ENCODE data around the gene MBNL2. TPM values are rescaled to one million over a fixed set of nuclear protein-coding genes. Genes with fewer than 3 reads are reported as not detected.

MBNL2 gene
- total and polyA plus RNA-seq, 4 experiments from 2014 or later, result 20.1 to 36.2 (median 28.3) TPM

DNA sequence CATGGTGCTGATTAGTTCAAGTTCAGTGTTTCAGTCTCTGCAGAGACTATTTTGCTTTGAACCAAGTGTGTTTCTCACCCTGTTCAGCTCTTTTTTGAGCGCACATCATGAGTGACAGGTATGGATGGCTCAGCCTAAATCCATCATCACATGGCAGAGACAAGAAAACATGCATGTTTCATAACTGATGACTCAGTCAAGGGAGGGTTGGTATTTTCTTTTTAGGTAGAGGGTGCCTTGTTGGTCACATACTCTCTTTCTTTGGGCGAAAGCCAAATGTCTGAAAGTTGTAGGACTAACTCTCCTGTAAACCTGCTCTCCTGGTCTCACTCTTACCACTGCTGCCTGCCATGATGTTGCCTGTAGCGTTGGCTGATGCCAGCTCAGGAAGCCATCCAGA is 163.7 kb downstream of the MBNL2 start:
- no peaks in the 10 kb centered on the region for H3K27me3 Mint-ChIP-seq
- no peaks in the 10 kb centered on the region for H3K36me3 ChIP-seq (ENCODE audit: insufficient read depth, low read length)
- ChIA-PET POLR2A (ENCODE audit: partially characterized antibody) (no interaction called here), CTCF (ENCODE audit: partially characterized antibody) (no interaction called here)
- no peaks in the 10 kb centered on the region for H3K9me3 Mint-ChIP-seq
- intact Hi-C loops (cut with micrococcal nuclease), result no loop called here
- H3K4me3 Mint-ChIP-seq, result no peak overlapping the region
- no peak for DNase-seq
- peaks cover 36 to 38% of the 10 kb centered on the region in 2 donors for H3K36me3 Mint-ChIP-seq
- H3K27ac Mint-ChIP-seq, result no peak overlapping the region
- H3K27me3 ChIP-seq (ENCODE audit: insufficient read depth, low read length), result no peaks in the 10 kb centered on the region
- H3K4me1 Mint-ChIP-seq, result peaks cover 7 to 18% (median 12%) of the 10 kb centered on the region in 4 donors
- H3K4me1 ChIP-seq (ENCODE audit: insufficient read depth, low read length), result peaks cover 4% of the 10 kb centered on the region
- no peak overlapping the region for H3K27ac ChIP-seq (ENCODE audit: low read depth, low read length)
- H3K4me3 ChIP-seq (ENCODE audit: low read length in 2 of 2), result no peak overlapping the region
- H3K9me3 ChIP-seq (ENCODE audit: control insufficient read depth in 1 of 2, low read length in 2 of 2), result no peaks in the 10 kb centered on the region

DNA sequence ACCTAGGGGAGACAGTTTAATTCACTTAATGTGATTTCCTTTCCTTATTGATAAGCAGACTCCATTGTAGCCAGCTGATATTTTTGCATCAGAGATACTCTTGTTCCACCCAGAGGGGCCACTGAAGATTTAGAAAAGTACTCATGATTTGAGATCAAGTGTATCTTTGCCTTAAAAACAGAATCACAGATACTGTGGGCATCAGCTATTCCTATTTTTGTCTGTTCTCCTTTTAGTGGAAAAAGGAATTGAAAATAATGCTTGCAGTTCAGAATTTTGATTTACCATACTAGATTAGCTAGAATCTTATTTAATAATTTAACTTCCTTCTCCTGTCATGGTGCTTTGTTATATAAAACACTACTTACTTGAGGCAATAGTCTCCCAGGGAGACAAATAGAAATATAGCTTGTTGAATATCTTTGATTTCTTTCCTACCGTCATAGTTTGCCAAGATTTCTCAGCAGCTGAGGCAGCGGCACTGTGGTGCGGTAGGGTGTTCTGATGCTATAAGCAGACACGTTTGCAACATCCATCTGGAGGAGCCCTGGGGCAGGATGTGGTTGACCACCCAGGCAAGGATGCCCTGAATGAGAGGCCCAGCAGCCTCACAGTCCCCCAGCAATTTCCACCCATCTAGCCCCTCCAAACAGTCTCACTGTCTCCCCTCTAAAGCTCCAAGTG is 164.8 kb downstream of the MBNL2 start:
- Histone ChIP-seq H3K4me3 (ENCODE audit: low read length in 2 of 2) (no peak overlapping the region), H3K27ac (ENCODE audit: low read depth, low read length) (no peak overlapping the region), H3K27me3 (ENCODE audit: insufficient read depth, low read length) (no peaks in the 10 kb centered on the region), H3K4me1 (ENCODE audit: insufficient read depth, low read length) (peaks cover 4% of the 10 kb centered on the region), H3K36me3 (ENCODE audit: insufficient read depth, low read length) (no peaks in the 10 kb centered on the region), H3K9me3 (ENCODE audit: control insufficient read depth in 1 of 2, low read length in 2 of 2) (no peaks in the 10 kb centered on the region)
- Mint-ChIP-seq H3K9me3 (no peaks in the 10 kb centered on the region), H3K4me3 (no peak overlapping the region), H3K36me3 (peaks cover 39 to 41% of the 10 kb centered on the region in 2 donors), H3K27me3 (no peaks in the 10 kb centered on the region), H3K27ac (no peak overlapping the region), H3K4me1 (peaks cover 7 to 18% (median 12%) of the 10 kb centered on the region in 4 donors)
- intact Hi-C loops (cut with micrococcal nuclease), result no loop called here
- no peak for DNase-seq
- POLR2A ChIA-PET (ENCODE audit: partially characterized antibody), result no interaction called here
- CTCF ChIA-PET (ENCODE audit: partially characterized antibody), result interaction anchor here (0.8 to 1.6 kb wide), 2 partner anchors 27 to 277 kb away, joined by 4 to 5 read pairs; no protein-coding TSS in a partner anchor

DNA sequence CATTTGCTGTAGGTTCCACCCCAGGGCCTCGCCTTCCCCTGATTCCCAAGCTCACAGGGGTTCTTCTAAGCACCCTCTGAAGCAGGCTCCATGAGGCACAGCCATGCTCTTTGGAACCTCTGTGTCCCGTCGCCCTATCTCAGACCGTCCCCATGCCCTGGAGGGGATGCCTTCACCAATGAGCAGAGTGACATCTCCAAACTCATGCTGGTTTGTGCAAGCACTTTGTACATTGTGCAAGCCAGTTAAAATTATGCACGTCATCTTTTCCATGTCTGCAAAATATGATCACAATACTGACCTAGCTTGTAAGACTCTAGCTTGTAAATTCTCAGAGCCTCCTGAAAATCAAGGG is 165.3 kb downstream of the MBNL2 start:
- ChIA-PET CTCF (ENCODE audit: partially characterized antibody) (interaction anchor here (0.8 to 1.6 kb wide), 2 partner anchors 28 to 278 kb away, joined by 4 to 5 read pairs; no protein-coding TSS in a partner anchor), POLR2A (ENCODE audit: partially characterized antibody) (no interaction called here)
- intact Hi-C loops (cut with micrococcal nuclease), result no loop called here
- Histone ChIP-seq H3K27ac (ENCODE audit: low read depth, low read length) (no peak overlapping the region), H3K36me3 (ENCODE audit: insufficient read depth, low read length) (no peaks in the 10 kb centered on the region), H3K27me3 (ENCODE audit: insufficient read depth, low read length) (no peaks in the 10 kb centered on the region), H3K4me1 (ENCODE audit: insufficient read depth, low read length) (peaks cover 4% of the 10 kb centered on the region), H3K4me3 (ENCODE audit: low read length in 2 of 2) (no peak overlapping the region), H3K9me3 (ENCODE audit: control insufficient read depth in 1 of 2, low read length in 2 of 2) (no peaks in the 10 kb centered on the region)
- Mint-ChIP-seq H3K9me3 (no peaks in the 10 kb centered on the region), H3K27ac (no peak overlapping the region), H3K4me1 (peaks cover 7 to 18% (median 12%) of the 10 kb centered on the region in 4 donors), H3K4me3 (no peak overlapping the region), H3K27me3 (no peaks in the 10 kb centered on the region), H3K36me3 (peaks cover 37 to 39% of the 10 kb centered on the region in 2 donors)
- DNase-seq, result no peak

DNA sequence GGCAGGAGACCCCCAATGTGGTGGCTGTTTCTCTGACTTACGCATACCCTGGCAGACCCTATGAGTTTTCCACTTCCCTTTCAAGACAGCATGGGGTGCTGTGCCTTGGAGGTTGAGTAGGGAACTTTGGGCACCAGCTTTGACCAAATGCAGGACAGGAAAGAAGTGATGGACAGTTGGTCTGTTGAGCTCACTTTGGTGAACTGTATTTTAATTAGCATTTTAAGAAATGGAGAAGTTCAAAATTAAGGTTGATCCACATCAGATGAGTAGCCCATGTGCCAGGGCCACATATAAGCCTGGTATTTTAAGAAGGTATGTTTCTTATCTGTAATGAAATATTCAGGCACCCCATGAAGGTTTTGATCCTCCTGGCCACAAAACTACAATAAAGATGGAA is 165.8 kb downstream of the MBNL2 start:
- no peaks in the 10 kb centered on the region for H3K36me3 ChIP-seq (ENCODE audit: insufficient read depth, low read length)
- Mint-ChIP-seq H3K9me3 (no peaks in the 10 kb centered on the region), H3K27ac (no peak overlapping the region), H3K36me3 (peaks cover 33 to 37% of the 10 kb centered on the region in 2 donors), H3K4me3 (no peak overlapping the region), H3K4me1 (peaks cover 7 to 18% (median 12%) of the 10 kb centered on the region in 4 donors), H3K27me3 (no peaks in the 10 kb centered on the region)
- H3K4me3 ChIP-seq (ENCODE audit: low read length in 2 of 2), result no peak overlapping the region
- H3K9me3 ChIP-seq (ENCODE audit: control insufficient read depth in 1 of 2, low read length in 2 of 2), result no peaks in the 10 kb centered on the region
- H3K27ac ChIP-seq (ENCODE audit: low read depth, low read length), result no peak overlapping the region
- no peaks in the 10 kb centered on the region for H3K27me3 ChIP-seq (ENCODE audit: insufficient read depth, low read length)
- intact Hi-C loops (cut with micrococcal nuclease), result no loop called here
- ChIA-PET POLR2A (ENCODE audit: partially characterized antibody) (no interaction called here), CTCF (ENCODE audit: partially characterized antibody) (interaction anchor here (1.6 kb wide), 1 partner anchor 278 kb away, joined by 5 read pairs; no protein-coding TSS in a partner anchor)
- H3K4me1 ChIP-seq (ENCODE audit: insufficient read depth, low read length), result peaks cover 4% of the 10 kb centered on the region
- no peak for DNase-seq

DNA sequence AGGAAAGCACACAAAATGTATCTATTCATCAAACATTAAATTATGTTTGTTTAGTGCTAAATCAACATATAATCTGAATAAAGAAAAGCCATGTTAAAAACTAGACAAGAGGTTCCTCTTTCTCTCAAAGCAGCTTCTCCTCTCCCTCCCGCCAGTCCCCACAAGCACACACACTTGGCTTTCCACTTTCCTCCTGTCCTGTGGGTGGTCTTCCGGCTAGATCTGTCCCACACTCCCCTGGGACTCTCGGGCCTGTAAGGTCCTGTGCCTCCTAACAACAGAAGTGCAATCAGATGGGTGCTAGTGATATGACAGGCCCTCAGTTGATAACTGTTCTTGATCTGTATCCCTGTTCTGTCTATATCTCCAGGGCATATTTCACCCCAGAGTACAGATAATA is 166.2 kb downstream of the MBNL2 start:
- intact Hi-C loops (cut with micrococcal nuclease), result no loop called here
- Mint-ChIP-seq H3K4me1 (peaks cover 5 to 18% (median 12%) of the 10 kb centered on the region in 4 donors), H3K27me3 (no peaks in the 10 kb centered on the region), H3K36me3 (peaks cover 29 to 34% of the 10 kb centered on the region in 2 donors), H3K9me3 (no peaks in the 10 kb centered on the region), H3K4me3 (no peak overlapping the region), H3K27ac (no peak overlapping the region)
- Histone ChIP-seq H3K4me3 (ENCODE audit: low read length in 2 of 2) (no peak overlapping the region), H3K27me3 (ENCODE audit: insufficient read depth, low read length) (no peaks in the 10 kb centered on the region), H3K36me3 (ENCODE audit: insufficient read depth, low read length) (no peaks in the 10 kb centered on the region), H3K4me1 (ENCODE audit: insufficient read depth, low read length) (peaks cover 4% of the 10 kb centered on the region), H3K27ac (ENCODE audit: low read depth, low read length) (no peak overlapping the region), H3K9me3 (ENCODE audit: control insufficient read depth in 1 of 2, low read length in 2 of 2) (no peaks in the 10 kb centered on the region)
- DNase-seq, result no peak
- ChIA-PET CTCF (ENCODE audit: partially characterized antibody) (no interaction called here), POLR2A (ENCODE audit: partially characterized antibody) (no interaction called here)

DNA sequence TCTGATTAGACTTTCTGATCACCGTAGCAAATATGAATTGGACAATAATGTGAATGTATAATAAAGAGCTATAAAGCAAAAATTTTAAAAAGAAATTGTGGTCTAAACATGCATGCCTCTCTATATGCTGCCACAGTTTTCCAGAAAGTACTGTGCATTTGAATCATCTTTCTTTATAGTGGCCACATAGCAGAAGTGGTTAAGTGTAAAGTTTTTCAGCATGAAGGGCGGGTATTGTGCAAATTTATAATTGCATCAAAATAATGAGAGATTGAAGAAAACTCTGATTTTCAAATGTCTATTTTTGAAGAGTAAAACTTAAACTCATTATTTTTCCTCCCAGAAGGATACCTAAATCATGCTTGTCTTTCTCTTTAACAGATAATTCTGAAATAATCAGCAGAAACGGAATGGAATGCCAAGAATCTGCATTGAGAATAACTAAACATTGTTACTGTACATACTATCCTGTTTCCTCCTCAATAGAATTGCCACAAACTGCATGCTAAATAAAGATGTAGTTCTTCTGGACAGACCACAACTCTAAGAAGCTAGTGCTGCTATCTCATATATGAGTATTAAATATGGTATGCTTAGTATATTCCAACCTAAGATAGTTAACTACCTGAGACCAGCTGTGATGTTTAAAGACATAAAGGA is 168.9 kb downstream of the MBNL2 start:
- Histone ChIP-seq H3K4me1 (ENCODE audit: insufficient read depth, low read length) (peaks cover 4% of the 10 kb centered on the region), H3K4me3 (ENCODE audit: low read length in 2 of 2) (no peak overlapping the region), H3K36me3 (ENCODE audit: insufficient read depth, low read length) (no peaks in the 10 kb centered on the region), H3K27ac (ENCODE audit: low read depth, low read length) (no peak overlapping the region), H3K9me3 (ENCODE audit: control insufficient read depth in 1 of 2, low read length in 2 of 2) (no peaks in the 10 kb centered on the region), H3K27me3 (ENCODE audit: insufficient read depth, low read length) (no peaks in the 10 kb centered on the region)
- CTCF ChIA-PET (ENCODE audit: partially characterized antibody), result interaction anchor here (1.6 kb wide), 1 partner anchor 281 kb away, joined by 5 read pairs; no protein-coding TSS in a partner anchor
- H3K4me1 Mint-ChIP-seq, result peaks cover 3 to 15% (median 9%) of the 10 kb centered on the region in 4 donors
- POLR2A ChIA-PET (ENCODE audit: partially characterized antibody), result no interaction called here
- H3K27me3 Mint-ChIP-seq, result no peaks in the 10 kb centered on the region
- no peak for DNase-seq
- intact Hi-C loops (cut with micrococcal nuclease), result no loop called here
- no peak overlapping the region for H3K27ac Mint-ChIP-seq
- no peaks in the 10 kb centered on the region for H3K9me3 Mint-ChIP-seq
- no peak overlapping the region for H3K4me3 Mint-ChIP-seq
- H3K36me3 Mint-ChIP-seq, result peaks cover 24 to 28% of the 10 kb centered on the region in 2 donors

DNA sequence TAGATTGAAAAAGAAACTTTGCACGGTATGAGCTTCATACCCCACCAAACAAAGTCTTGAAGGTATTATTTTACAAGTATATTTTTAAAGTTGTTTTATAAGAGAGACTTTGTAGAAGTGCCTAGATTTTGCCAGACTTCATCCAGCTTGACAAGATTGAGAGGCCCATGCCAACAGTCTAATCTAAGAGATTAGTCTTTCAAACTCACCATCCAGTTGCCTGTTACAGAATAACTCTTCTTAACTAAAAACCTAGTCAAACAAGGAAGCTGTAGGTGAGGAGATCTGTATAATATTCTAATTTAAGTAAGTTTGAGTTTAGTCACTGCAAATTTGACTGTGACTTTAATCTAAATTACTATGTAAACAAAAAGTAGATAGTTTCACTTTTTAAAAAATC is 169.9 kb downstream of the MBNL2 start:
- no peak overlapping the region for H3K4me3 ChIP-seq (ENCODE audit: low read length in 2 of 2)
- H3K9me3 ChIP-seq (ENCODE audit: control insufficient read depth in 1 of 2, low read length in 2 of 2), result no peaks in the 10 kb centered on the region
- peaks cover 19 to 23% of the 10 kb centered on the region in 2 donors for H3K36me3 Mint-ChIP-seq
- no peaks in the 10 kb centered on the region for H3K27me3 Mint-ChIP-seq
- no peak for DNase-seq
- intact Hi-C loops (cut with micrococcal nuclease), result no loop called here
- H3K4me1 ChIP-seq (ENCODE audit: insufficient read depth, low read length), result peaks cover 3% of the 10 kb centered on the region
- no peak overlapping the region for H3K27ac ChIP-seq (ENCODE audit: low read depth, low read length)
- no peaks in the 10 kb centered on the region for H3K36me3 ChIP-seq (ENCODE audit: insufficient read depth, low read length)
- H3K4me3 Mint-ChIP-seq, result no peak overlapping the region
- no peak overlapping the region for H3K27ac Mint-ChIP-seq
- H3K27me3 ChIP-seq (ENCODE audit: insufficient read depth, low read length), result no peaks in the 10 kb centered on the region
- ChIA-PET POLR2A (ENCODE audit: partially characterized antibody) (no interaction called here), CTCF (ENCODE audit: partially characterized antibody) (interaction anchor here (1.6 kb wide), 1 partner anchor 282 kb away, joined by 5 read pairs; no protein-coding TSS in a partner anchor)
- H3K4me1 Mint-ChIP-seq, result peaks cover 0 to 5% (median 2%) of the 10 kb centered on the region in 4 donors
- no peaks in the 10 kb centered on the region for H3K9me3 Mint-ChIP-seq

Data from CD4-positive, alpha-beta memory T cell (primary cell).